Measurements from ENCODE around the gene PRKAR1A.
"Not testable (repeated sequence)": the region's sequence is repeated elsewhere in the genome, so short reads cannot be mapped to it uniquely, and the experiment has no call there.

PRKAR1A gene

DNA sequence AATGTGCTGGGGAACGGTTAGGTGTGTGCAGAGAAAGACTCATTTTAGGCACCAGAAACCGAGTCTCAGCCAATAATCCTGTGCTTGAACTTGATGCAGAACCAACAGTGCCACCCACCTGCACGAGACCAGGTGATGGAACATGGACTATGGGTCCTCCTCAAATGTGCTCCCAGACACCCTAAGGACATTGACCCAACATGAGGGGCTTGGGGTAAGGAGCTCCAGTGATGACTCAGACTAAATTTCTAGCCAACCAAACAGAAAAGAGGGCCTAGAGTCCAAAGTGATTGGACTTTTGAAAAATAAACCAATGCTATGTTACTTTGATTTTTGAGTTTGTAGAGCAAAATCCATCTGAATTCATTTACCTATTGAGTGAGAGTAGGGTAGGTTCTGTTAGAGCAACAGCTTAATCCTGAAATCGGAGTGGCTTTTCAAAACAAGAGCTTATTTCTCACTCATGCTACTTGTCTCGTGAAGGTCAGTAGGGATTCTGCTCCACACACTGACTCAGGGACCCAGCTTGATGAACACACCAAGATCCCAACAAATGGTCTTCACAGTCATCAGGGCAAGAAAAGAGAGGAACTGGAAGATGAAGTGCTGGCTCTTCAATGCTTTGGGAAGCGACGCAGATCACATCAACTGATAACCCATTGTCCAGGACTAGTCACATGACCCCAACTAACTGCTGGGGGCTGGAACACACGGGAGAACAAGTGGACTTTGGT is 67.1 kb downstream of the PRKAR1A start:
- no peak for DNase-seq (ENCODE audit: low read depth in 2 of 2)

DNA sequence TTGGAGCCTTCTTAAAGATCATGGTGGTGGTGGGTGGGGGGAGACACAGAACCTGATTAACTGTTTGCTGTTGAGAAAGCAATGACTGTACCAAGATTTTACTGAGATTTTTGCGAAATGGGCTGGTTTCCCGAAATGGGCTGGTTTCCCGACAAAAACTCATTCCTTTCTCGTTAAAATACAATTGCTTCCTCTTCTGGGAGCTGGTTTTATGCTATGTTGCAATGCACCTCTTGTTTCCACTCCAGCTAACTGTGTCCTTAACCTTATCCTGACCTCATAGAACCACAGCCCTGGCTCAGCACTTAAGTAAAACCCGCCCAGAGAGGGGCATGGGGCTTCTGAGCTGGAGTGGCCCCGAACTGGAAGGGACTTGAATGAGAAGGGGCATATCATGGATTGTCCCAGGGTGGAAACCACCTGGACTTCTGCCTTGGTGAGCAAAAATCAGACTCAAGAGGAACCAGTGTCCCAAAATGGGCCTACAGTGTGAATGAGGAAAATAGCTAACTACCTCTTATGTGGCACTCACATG is 68.1 kb downstream of the PRKAR1A start:
- no peak for DNase-seq (ENCODE audit: low read depth in 2 of 2)

DNA sequence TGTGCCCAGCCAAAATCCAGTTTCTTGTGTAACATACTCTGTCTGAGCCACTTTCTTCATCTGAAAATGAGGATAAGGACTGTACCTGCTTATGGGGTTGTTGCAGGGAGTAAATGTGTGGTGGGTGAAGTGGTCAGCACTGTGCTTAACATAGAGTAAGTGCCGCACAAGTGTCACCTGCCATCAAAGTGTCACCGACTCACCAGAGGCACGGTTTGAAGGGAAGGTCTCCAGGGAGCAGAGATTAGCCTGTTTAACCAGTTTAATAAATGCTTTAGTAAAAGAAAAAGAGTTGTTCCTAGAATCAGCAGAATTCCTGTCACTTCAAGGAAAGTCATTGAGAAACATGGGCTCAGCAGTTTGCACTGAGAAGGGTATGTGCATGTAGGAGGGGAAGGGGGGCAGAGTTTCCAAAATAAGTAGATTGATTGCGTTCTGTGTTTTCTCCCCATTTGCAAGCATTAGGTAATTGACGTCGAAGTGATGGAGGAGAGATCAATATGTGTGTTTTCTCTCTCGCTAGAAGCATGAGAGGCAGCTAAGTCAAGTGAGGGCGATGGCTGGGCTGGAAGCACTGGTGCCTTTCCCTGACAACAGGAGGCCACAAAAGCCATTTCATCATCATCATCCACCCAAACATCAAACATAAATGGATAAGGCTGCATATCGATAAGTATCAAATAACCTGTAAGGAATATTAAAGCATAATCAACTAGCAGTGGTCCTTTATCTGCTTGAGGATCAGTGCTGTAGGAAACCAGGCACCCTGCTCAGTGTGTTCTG is 69.8 kb downstream of the PRKAR1A start:
- DNase-seq (ENCODE audit: low read depth in 2 of 2): no peak

DNA sequence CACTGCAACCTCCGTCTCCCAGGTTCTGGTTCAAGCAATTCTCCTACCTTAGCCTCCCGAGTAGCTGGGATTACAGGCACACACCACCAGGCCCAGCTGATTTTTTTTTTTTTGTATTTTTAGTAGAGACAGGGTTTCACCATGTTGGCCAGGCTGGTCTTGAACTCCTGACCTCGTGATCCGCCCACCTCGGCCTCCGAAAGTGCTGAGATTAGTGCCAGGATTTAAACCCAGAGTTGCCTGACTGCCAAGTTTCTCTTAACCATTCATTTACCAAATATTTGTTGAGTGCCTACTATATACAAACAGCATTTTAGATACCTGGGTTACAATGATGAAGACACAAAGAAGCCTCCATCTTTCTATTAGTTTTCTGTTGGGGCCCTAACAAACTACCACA is 70.6 kb downstream of the PRKAR1A start:
- DNase-seq (ENCODE audit: low read depth in 2 of 2): not testable (repeated sequence)

DNA sequence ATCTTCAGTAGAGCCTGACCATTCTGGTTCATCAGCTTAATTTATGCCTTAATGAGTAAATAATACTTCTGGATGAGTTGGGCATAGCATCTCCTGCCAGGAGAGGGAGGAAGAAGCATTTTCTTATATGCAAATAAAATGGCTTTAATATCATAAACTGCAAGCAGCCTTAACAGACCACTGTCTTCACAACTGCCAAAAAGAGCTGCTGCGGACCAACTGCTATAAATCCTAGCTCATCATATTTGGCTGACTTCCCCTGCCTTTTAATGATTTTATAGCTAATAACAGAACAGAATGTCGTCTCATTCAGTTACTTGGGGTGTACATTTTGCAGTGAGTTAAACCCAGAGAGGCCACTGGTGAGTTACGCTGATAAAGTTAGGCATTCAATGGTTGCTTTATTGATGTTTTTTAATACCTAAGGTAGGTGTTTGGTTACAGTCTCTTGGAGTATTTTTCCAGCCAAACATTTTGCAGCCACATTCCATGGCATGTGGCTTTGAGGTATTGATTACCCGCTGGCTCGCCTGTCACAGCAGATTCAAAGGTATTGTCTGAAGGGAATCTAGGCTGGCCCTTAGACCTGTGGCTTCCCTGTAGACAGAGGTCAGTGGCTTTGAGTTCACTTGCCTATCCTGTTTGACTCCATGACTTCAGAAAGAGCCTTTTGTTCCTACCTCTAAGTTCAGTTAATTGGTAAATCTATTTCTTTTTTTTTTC is 72.5 kb downstream of the PRKAR1A start:
- no peak for DNase-seq (ENCODE audit: low read depth in 2 of 2)

DNA sequence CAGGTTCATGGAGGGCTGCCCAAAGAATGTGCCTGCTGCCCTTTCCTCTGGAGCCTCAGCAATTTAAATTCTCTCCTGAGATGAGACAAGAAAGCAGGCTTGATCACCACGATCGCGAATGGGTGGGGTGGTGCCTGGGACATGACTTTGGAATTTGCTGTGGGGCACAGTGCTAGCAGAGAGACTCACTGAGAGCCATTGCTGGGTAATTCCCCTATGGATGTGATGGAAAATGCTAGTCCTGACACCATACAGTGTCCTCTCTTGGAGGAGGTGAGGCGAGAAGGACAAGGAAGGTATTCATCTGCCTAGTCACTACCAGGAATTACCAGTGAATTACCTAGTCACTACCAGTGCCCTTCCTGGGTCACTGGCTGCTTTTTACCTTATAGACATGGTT is 73.4 kb downstream of the PRKAR1A start:
- DNase-seq (ENCODE audit: low read depth in 2 of 2): no peak

DNA sequence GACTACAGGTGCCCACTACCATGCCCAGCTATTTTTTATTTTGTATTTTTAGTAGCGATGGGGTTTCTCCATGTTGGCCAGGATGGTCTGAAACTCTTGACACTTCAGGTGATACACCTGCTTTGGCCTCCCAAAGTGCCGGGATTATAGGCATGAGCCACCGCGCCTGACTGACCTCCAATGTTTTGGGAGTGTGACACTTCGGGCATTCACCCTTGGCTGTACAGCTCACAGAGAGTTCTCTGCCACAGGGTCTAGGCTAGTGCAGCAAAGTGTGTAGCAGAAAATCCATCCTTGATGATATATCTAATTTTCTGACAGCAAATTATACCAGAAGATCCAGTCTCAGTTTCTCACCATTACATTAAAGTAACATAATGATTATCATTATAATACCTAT is 74.8 kb downstream of the PRKAR1A start:
- no peak for DNase-seq (ENCODE audit: low read depth in 2 of 2)

DNA sequence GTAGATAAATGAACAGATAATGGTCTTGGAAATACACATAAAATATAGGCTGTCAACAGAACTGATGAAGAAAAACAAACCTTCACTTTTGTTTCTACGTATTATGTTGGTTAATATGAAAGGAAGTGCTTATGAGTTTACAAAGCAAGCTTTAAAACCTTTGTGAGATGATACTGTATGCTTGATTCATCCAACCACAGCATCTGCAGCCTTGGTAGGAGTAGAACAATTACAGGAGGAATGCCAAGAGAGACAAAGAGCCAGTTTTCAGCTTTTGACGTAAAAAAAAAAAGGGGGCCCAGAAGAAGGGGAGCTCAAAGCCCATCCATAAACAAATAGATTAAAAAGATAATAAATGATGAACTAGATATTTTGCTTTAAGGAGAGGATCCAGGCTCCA is 75.6 kb downstream of the PRKAR1A start:
- DNase-seq (ENCODE audit: low read depth in 2 of 2): no peak

DNA sequence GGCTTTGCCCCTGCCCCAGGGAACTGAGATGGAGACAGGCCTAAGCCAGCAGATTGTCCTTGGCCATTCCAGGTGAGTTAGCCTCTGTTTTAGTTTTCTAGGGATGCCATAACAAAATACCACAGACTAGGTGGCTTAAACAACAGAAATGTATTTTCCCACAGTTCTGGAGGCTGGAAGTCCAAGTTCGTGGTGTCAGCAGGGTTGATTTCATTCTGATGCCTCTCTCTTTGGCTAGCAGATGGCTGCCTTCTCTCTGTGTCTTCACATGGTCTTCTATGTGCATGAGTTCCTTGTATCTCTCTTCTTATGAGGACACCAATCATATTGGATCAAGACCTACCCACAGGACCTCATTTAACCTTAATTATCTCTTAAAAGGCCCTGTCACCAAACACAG is 76.1 kb downstream of the PRKAR1A start:
- DNase-seq (ENCODE audit: low read depth in 2 of 2): no peak

DNA sequence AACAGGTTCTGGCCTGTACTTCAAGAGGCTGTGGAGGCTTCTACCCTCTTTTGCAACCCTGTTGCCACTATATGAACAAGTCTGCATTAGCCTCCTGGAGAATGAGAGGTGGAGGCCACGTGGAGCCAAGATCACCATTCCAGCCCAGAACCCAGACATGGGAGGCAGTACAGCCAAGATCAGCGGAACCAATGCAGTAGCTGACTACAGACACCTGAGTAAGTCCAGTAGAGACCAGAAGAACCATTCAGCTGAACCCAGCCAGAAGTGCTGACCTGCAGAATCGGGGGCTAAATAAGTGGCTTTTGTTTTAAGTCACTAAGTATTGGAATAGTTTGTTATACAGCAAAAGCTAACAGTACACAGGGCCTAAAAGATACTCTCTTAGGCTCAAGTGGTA is 76.9 kb downstream of the PRKAR1A start:
- DNase-seq (ENCODE audit: low read depth in 2 of 2): no peak

DNA sequence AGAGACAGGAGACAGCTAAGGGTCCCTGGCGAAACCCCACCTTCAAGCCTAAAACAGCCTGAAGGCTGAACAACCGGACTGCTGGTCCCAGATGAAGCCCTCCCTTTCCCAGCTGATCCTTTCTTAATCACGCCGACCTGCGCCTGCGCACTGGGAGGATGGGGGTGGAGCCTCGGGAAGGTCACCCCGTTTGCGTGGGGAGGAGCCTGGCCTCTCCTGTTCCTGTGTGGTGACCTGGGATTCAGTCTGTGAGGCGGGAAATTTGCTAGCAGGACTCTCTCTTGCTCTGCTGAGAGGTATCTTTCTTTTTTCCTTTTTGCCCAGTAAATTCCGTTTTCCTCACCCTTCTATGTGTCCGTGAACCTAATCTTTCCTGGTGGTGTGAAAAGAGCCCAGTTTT is 79.4 kb downstream of the PRKAR1A start:
- no peak for DNase-seq (ENCODE audit: low read depth in 2 of 2)

DNA sequence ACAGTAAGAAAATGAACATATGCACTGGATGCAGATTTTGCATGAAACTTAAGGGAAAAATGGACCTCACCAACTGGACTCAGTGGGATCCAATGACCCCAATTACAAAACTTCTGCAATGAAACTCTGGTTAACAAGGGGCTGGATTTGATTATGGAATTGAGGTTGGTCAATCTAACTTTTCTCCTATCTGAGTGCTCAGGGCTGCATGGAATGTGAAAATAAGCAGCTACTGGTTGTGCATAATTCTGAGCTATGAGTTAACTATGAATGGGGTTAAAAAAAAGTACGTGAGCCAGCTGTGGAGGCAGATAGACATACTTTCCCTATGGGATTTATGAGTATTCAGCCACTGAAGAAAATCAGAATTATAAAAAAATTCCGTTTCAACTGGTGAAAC is 79.8 kb downstream of the PRKAR1A start:
- no peak for DNase-seq (ENCODE audit: low read depth in 2 of 2)

DNA sequence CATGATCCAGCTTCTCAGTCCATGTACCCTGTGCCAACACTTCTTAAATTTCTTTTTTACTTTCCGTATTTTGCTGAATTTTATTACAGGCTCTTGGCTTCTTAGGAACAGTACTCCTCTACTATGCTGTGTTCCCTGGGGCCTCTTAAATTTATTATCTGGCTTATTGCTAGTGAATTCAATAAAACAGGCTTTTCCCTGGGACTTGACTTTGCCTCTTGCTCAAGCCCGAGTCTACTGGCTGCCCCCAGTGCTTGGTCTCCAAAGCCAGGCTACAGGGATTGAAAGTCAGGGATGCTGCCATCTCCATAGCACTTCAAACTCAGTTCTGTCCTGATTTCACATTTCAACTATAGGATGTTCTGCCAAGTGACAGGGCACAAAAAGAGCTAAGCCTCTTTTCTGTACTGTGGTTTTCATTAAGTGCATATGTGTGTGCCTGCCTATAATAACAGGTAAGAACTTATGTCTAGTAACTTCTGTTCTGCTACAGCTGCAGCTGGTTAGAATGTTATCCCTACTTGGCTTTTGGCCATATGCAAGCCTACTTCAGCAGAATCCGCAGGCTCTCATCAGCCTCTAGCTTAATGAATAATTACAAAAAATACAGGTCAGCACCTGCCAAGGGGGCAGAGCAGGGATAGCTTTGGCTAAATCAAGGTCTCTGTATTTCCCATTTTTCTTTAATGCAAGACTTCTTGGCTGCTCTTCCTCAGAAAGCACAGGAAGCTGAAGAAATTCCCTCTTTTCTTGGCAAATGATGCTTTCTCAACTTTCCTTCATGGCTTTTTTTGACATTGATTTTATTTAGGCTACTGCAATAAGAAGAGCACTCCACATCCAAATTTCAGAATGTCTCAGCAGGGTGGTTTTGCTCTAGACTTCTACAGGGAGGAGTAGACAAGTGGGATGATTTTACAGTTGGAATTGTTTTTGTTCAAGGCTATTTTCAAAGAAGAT is 80.7 kb downstream of the PRKAR1A start:
- no peak for DNase-seq (ENCODE audit: low read depth in 2 of 2)

DNA sequence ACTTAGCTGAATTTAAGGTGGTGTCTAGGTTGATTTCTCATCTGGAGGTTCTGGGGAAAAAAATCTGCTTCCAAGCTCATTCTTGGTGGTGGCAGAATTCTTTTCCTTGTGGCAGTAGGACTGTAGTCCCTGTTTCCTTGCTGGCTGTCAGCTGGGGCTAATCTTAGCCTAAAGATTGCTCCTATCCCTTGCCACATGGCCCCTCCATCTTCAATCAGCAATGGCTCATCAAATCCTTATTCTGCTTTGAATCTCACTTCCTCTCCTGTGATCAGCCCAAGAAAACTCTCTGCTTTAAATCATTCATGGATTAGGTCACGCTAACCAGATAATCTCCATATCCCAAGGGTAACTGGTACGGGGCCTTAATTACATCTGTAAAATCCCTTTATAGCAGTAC is 82.3 kb downstream of the PRKAR1A start:
- DNase-seq (ENCODE audit: low read depth in 2 of 2): no peak

DNA sequence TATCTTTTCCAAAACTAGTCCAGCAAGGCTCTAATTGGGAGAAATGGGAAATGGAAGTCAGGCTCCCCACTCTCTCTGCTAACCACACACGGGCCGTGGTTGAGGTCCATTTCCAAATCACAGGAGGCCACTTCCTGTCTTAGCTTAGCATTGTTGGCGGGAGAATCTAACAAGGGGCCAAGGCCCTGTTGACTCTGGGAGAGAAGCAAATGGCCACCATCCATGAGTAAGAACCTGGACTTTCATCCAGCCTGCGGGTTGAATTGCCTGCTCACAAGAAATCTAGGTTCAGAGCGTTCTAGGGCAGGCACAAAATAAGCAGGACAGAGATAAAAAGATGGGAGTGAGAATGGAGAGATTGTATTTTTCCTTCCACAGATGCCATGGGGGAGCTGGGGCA is 83.3 kb downstream of the PRKAR1A start:
- no peak for DNase-seq (ENCODE audit: low read depth in 2 of 2)

DNA sequence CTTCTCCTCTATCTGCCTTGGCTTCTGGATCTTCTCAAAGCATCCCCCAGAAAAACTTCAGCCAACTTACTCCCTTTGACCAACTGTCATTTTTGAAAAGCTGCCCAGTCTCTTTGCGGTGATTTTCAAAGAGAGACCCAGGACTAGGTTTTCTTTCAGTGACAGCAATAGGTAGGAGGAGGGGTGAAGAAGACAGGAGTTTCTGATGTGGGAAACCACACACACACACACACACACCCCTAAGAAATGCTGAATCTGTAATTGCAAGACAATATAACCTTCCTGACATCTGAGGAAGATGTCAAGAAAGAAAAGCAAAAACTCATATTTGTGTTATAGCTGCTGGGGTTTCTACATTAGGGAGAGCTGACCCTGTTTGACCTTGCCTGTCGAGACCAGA is 83.8 kb downstream of the PRKAR1A start:
- no peak for DNase-seq (ENCODE audit: low read depth in 2 of 2)

DNA sequence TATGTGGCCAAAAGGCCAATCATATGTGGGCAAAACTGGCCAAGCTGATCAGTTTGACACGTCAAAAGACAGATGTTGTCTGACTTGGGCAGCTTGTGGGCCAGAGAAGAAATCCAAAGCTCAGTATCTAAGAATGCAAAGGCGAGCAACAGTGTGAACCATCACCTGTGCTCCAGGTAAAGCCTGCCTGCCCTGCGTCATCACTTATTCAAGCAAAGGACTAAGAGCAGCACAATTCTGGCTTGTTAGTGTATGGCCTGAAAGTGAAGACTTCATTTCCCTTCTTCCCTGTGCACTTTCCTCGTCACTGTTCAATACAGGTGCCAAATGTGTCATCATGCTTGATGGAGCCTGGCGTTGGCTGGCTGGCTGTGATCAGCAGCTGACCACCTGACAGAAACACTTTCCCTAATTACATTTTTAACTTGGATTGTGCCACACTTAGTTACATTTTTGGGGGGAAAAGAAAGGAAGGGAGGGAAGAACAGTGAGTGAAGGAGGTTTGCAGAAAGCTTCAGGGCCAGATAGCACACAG is 84.2 kb downstream of the PRKAR1A start:
- DNase-seq (ENCODE audit: low read depth in 2 of 2): no peak

DNA sequence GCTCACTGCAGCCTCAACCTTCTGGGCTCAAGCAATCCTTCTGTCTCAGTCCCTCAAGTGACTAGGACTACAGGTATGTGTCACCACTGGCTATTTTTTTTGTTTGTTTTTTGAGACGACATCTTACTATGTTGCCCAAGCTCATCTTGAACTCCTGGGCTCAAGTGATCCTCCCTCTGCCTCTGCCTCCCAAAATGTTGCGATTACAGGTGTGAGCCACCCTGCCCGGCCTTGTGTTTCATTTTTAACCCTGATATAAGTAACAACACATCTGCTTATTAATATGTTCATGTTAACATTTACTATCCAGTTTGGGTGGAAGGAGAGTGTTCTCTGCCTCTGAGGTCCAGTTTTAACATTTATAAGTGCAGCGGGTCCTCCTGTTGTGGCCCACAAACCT is 85.8 kb downstream of the PRKAR1A start:
- DNase-seq (ENCODE audit: low read depth in 2 of 2): no peak

DNA sequence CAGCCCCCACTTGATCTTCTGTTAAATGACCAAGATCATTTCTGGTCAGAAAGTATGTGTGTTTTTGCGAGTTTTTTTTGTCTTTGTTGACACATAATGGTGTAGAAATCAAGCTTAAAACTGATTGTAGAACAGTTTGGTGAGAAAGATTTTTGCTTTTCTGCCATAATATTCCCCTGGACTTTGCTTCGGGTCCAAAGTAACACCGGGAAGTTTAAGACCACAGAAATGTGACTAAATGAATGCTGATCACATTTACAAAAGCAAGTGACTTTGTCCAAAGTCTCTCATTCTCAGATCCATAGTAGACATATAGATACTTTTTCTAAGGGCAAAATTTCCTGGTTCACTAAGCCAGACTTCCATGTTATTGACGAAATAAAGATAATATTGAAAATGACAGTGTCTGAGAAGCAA is 86.3 kb downstream of the PRKAR1A start:
- DNase-seq (ENCODE audit: low read depth in 2 of 2): no peak

DNA sequence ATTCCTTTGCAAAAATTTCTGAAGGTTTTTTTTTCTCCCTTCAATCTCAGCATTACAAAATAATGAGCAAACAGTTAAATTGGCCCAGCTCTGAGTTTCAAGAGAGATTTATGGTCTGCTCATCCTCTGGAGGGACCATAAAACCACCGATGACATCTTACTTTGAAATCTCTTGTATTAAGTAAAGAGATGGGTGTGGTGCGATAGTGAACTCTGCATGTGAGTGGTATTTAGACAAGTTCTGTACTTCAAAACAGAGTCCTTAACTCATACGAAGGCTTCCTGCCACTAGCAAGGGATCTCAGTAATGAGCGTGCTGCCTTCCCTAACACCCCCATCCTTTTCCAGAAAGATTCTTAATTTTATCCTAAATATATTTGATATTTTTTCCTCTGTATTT is 86.9 kb downstream of the PRKAR1A start:
- no peak for DNase-seq (ENCODE audit: low read depth in 2 of 2)

DNA sequence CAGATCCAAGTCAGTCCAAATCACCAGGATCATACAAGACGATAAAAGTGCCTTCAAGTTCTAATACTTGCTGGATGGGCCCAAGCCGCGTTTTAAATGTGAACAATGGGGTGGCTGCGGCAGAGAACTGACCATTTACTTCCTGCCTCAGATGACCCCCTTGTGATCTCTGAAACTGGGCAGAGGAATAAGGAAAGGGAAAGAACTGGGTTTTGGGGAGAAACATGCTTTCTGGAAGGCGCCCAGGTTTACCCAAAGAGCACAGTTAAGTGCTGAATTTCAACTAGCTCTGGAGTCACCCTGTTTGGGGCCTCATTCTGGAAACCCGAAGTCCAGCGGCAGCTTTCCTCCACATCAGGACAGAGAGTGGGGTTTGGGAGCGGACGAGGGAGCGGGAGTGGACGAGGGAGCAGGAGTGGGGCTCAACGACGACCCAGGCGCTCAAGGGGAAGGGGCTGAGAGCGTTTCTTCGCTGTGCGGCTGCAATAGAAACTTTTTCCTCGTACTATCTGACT is 87.4 kb downstream of the PRKAR1A start:
- no peak for DNase-seq (ENCODE audit: low read depth in 2 of 2)

Data from activated CD4-positive, alpha-beta T cell treated with anti-CD3 and anti-CD28 coated beads for 24 hours (primary cell).